ENCODE results near the gene WSCD1. TPM values are rescaled to one million over a fixed set of nuclear protein-coding genes. Genes with fewer than 3 reads are reported as not detected.

The WSCD1 gene
- total and polyA plus RNA-seq, 2 of the 4 experiments (the other 2 are of a cell fraction), result 0.07 TPM; not detected in 1

DNA sequence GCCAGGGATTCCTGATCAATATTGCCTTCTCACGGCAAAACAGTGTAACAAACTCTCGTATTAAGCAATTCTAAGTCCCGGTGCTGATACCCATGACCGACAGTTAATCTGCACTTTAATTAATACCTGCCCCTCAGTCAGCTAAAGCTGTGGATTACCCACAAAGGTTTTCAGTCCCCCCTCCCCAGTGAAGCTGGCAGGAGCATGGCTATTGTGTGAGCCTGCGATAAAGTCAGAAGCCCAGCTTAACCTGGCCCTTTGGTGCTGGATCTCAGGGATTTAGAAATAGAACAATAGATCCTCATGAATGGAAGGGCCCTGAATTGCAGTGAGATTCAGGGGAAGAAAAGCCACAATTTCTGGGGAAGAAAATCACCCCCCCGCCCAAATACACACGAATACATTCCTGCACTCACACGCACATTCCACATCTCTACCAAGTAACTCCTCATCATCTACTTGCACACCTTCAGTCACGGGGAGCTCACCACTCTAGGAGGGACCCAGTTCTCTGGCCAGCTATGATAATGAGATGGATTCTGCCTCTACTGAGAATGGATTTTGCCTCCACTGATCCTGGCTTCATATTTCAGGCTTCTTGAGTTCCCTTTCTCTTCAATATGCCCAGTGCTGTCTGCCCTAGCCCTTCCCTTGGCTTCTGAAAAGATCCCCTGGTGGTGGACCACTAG is 102.6 kb downstream of the WSCD1 start:
- ChIA-PET CTCF (no interaction called here), POLR2A (ENCODE audit: unreplicated experiment) (no interaction called here)
- no peaks in the 10 kb centered on the region for H3K4me1 ChIP-seq (ENCODE audit: control insufficient read depth, insufficient read depth, low read length)
- dilution Hi-C loops (cut with HindIII; ENCODE audit: low sequenced_read_pairs, unreplicated experiment) (no loop called here), in situ Hi-C loops (cut with MboI; ENCODE audit: low sequenced_read_pairs) (no loop called here), intact Hi-C loops (cut with micrococcal nuclease) (no loop called here)
- H4K8ac ChIP-seq (ENCODE audit: low read depth in 2 of 2, low read length in 2 of 2), result no peak overlapping the region
- H3K79me1 ChIP-seq (ENCODE audit: low read depth in 1 of 2, low read length in 2 of 2), result no peaks in the 10 kb centered on the region
- no peak overlapping the region for H3K56ac ChIP-seq (ENCODE audit: extremely low read depth, insufficient read depth, low read length)
- H3K18ac ChIP-seq (ENCODE audit: low read depth, low read length), result no peak overlapping the region
- no peak overlapping the region for H3K4ac ChIP-seq (ENCODE audit: low read depth, low read length)
- no peak overlapping the region for H2BK5ac ChIP-seq (ENCODE audit: low read depth, low read length, poor library complexity, severe bottlenecking)
- no peaks in the 10 kb centered on the region for H4K20me1 ChIP-seq (ENCODE audit: insufficient read depth, low read length)
- H3K23ac ChIP-seq (ENCODE audit: low read depth, low read length), result no peak overlapping the region
- H2AK5ac ChIP-seq (ENCODE audit: low read depth, low read length), result no peak overlapping the region
- no peak for TF ChIP-seq NFE2L2 (IDR thresholded peaks at IDR 0.05; ENCODE audit: low read depth, low read length)
- H3K27me3 ChIP-seq (ENCODE audit: control insufficient read depth, insufficient read depth, low read length), result no peaks in the 10 kb centered on the region
- no peak overlapping the region for H2BK20ac ChIP-seq (ENCODE audit: low read depth, low read length)
- ATAC-seq (ENCODE audit: low read depth) (no peak), DNase-seq (no peak)
- no peak overlapping the region for H3K27ac ChIP-seq (ENCODE audit: insufficient read depth, low read length)
- no peak overlapping the region for H2BK120ac ChIP-seq (ENCODE audit: low read depth, low read length)
- no peaks in the 10 kb centered on the region for H3K36me3 ChIP-seq (ENCODE audit: control insufficient read depth, insufficient read depth, low read length)
- H2AK9ac ChIP-seq (replicated peaks; ENCODE audit: low read depth, low read length, poor library complexity), result no peak overlapping the region
- H2BK15ac ChIP-seq (ENCODE audit: low read depth, low read length), result no peak overlapping the region
- H3K9me1 ChIP-seq (ENCODE audit: insufficient read depth, low read length), result no peaks in the 10 kb centered on the region
- no TSS peak for BruUV-seq (replicated peaks)
- no CpG with 5 or more reads among the region's 9 CpGs for WGBS, 2 experiments (ENCODE audit: extremely low coverage in 2 of 2, insufficient read length in 1 of 2)
- H3K4me2 ChIP-seq (ENCODE audit: low read depth, low read length), result no peak overlapping the region
- H2AFZ ChIP-seq (replicated peaks; ENCODE audit: low read length, poor library complexity), result no peak overlapping the region
- no peak overlapping the region for H3K4me3 ChIP-seq (ENCODE audit: insufficient read depth, low read depth, low read length)
- no peak overlapping the region for H3K9ac ChIP-seq (ENCODE audit: low read depth, low read length)
- H3K14ac ChIP-seq (replicated peaks; ENCODE audit: low read depth, low read length), result no peak overlapping the region
- H3K9me3 ChIP-seq (ENCODE audit: control insufficient read depth, insufficient read depth, low read length), result peaks cover 27% of the 10 kb centered on the region
- H4K5ac ChIP-seq (ENCODE audit: low read depth, low read length), result no peak overlapping the region
- H4K91ac ChIP-seq (ENCODE audit: insufficient read depth, low read depth, low read length), result no peak overlapping the region

Measured in IMR-90 (cell line).